Left forelimb (tissue), 1 donor: ENCODE results near the gene CBLC.

Source experiments
- DNase-seq: peaks from one replicate; pipeline ENCODE4 v3.0.0-alpha.2; 2018; ENCODE audit warnings: low spot score

The CBLC gene

GRCh38 chr19:44777715-44778347 is at the start of gene CBLC:
TSS of gene CBLC (plus strand) at chr19:44777890. CDS start at chr19:44777932, 42 bp downstream.
- no peak for DNase-seq

- no peak for DNase-seq
Measured at GRCh38 chr19:44728178-44728577, 49.5 kb upstream of the CBLC start.

GRCh38 chr19:44729516-44730033 is 48.1 kb upstream of the CBLC start:
- DNase-seq = no peak

DNA sequence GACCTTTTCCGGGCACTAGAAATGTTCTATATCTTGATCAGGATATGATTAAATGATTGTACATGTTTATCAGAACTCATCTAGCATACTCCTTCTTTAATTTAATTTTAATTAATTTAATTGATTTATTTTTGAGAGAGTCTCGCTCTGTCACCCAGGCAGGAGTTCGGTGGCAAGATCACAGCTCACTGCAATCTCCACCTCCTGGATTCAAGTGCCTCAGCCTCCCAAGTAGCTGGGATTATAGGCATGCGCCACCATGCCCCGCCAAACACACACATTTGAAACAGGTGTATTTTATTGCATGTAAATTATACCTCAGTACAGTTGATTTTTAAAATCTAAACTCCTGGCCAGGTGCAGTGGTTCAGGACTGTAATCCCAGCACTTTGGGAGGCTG is 46.6 kb upstream of the CBLC start:
- DNase-seq = no peak

- DNase-seq = no peak
Measured at GRCh38 chr19:44731622-44732021, 46.1 kb upstream of the CBLC start.

DNA sequence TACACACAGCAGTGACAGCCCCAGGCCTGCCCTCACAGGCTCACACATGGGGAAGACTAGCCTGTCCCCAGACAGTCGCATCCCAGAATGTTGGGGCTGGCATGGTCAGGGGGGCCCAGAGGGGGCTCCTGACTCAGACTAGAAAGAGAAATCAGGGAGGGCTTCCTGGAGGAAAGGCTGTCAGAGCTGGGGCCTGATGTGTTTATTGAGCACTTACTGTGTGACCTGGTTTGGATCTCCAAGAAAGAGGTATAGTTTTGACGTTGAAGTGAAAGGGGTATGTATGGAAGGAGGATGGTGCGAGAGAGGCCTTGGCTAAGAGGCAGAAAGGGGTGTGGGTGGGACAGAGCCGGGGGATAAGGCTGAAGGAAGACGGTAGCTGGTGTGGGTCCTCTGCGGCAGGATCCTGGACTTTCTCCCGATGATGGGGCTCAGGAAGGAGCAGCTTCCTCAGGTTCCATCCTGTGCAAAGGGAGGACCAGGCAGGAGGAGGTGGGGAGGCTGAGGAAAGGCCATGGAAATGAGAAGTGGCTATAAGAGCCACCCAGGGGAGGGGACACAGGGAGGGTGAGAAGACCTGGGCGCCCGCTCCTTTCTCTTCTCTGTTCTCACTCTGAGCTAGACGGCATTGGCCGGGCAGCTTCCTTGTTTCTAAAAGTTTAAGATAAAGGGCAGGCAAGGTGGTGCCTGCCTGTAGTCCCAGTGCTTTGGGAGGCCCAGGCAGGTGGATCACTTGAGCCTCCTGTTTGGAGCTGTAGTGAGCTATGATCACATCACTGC is 45.3 kb upstream of the CBLC start:
- DNase-seq = no peak

GRCh38 chr19:44734357-44734756 is 43.3 kb upstream of the CBLC start:
- no peak for DNase-seq

GRCh38 chr19:44735011-44735410 is 42.7 kb upstream of the CBLC start:
- no peak for DNase-seq

DNA sequence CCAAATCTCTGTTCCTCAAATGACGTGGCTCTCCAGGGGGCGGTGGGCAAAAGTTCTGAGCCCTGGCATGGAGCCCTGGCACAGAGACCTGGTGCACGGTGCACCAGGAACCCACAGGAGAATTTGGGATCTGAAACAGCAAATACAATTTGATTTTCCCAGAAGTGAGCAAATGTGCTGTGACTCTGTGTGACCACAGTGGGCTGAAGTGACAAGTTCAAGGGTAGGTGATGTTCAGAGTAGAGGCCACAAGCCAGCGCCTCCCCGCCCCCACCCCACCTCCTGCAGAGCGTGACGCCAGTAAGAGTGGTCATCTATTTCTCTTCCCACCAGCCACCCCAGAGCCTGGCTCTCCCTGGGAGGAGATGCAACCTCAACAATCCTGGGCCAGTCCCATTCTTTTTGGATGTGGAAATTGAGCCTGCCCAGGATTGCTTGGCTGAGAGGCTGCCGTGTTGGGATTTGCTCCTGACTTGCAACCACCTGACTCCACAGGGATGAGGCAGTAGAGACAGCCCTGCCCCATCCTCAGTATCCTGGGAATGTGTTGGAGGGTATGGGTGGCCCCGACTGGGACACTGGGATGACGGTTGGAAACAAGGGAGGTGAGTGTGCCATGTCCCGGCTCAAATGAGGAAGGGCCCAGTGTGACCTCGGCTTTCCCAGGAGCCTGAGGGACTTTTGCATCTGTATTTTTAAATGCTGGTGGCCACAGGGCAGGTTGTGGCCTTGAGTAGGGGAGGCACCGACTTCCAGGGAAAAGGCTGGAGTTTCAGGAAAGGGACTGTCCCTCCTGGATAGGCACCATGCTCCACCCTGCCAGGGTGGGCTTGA is 40.2 kb upstream of the CBLC start:
- no peak for DNase-seq

DNA sequence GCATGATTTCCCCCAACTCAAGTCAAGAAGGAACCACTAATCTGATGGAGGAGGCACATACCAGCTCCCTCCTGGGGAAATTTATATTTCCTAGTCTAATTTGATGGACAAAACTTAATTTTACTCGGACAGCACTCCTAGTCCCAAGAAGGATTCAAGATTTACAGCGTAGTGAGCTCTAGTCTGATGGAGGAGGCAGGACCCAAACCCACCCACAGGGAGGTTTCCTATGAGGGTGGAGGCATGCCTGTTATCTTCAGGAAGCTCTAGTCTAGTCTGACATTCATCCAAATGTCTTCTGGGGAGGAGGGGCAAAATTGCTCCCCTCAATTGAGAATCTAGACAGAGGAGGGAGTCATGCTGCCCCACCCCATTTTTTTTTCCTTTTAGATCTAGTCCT is 39.6 kb upstream of the CBLC start:
- DNase-seq = no peak

DNA sequence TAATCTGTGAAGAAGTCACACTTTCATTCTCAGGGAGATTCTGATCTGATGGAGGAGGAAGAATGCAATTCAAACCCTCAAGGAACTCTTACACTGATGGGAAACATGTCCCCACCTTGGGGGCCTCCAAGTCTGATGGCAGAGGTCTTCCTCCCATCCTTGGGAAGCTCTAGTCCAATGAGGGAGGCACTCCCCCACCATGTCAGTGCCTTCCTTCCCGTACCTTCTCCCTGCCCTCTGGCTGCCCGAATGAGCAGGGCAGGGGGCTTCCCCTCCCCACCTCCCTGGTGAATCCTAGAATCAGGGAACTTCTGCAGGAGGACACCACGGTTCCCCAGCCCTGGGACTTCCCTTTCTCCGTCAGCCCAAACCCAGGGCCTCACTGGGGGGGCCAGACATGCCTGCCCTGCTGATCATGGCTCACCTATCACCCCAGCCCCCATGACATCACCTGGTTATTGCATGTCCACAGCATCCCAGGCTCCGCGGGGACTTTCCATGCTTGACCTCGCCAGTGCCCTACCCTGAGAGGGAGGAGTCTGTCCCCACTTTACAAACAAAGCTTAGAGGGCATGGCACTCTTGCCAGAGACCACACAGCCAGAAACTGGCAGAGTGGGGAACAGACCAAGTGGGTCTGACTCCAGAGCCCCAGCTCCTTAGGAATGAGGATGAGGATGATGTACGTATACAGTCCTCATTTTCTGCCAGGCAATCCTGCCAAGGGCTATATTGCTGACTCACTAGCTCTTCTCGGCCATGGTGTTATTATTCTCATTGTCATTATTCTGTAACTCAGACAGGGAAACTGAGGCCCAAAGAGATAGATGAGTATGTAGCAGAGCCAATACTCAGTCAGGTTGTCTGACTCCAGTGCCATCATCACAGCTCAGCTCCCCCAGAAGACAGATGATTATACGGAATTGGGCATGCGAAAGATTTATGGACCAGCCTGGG is 38.8 kb upstream of the CBLC start:
- no peak for DNase-seq

- no peak for DNase-seq
Measured at GRCh38 chr19:44740351-44740824, 37.3 kb upstream of the CBLC start.

DNA sequence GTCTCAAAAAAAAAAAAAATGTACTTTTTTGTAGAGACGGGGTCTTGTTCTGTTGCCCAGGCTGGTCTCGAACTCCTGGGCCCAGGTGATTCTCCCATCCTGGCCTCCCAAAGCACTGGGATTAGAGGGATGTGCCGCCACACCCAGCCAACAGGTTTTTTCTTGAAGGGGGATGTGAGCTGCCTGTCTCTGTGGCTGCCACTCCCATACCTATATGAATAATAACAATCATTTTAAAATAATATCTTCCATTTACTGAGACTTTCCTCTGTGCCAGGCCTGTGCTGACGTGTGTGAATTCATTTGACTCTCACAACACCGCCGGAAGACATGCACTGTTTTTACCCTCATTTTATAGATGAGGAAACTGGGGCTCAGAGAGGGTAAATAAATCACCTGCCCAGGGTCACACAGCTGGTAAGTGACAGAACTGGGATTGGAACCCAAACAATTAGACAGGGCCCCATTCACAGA is 36.4 kb upstream of the CBLC start:
- DNase-seq = no peak

DNA sequence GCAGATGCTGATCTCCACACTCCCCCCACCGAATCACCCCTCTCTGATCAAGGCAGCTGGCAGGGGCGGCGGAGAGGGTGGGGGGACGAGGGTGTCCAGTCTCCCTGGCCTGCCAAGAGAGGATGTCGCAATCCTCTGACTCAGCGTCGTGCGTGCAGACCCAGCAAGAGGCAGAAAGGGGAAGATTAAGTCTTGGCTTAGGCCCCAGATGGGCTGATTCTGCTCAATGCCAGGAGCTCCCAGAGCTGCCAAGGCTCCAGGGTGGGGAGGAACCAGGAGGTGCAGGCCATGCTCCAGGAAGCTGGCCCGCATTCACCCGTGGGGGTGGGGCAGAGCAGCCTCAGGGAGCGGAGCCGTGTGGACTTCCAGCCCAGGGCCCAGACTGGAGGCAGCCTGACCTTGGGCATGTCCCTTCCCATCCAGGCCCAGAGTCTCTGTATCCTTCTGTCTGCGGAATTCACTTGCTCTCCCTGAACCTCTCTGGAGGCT is 35.8 kb upstream of the CBLC start:
- DNase-seq = peak; percentile 92

DNA sequence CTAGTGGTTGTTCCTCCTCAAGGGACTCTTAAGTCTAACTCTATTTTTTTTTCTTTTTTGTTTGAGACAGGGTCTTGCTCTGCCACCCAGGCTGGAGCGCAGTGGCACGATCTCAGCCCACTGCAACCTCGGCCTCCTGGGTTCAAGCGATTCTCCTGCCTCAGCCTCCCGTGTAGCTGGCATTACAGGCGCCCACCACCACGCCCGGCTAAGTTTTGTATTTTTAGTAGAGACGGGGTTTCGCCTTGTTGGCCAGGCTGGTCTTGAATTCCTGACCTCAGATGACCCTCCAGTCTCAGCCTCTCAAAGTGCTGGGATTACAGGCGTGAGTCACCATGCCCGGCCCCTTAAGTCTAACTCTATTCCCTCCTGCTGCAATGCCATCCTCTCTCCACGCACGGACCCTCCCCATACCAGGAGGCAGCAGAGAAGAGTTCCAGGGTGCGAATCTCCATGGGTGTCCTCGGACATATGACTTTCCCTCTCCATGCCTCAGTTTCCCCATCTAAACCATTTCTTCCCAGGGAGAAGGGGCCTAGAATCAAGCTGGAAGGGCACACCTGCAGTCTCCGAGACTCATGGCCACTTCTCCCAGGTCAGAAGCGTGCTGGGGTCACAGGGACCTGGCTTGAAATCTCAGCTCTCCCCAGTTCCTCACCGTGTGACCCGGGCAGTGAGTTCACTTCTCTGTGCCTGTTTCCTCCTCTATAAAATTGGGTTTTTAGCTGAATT is 35.2 kb upstream of the CBLC start:
- DNase-seq = no peak

- no peak for DNase-seq
Measured at GRCh38 chr19:44744871-44745332, 32.8 kb upstream of the CBLC start.

- DNase-seq = peak; percentile 83
Measured at GRCh38 chr19:44745341-44745831, 32.3 kb upstream of the CBLC start.

DNA sequence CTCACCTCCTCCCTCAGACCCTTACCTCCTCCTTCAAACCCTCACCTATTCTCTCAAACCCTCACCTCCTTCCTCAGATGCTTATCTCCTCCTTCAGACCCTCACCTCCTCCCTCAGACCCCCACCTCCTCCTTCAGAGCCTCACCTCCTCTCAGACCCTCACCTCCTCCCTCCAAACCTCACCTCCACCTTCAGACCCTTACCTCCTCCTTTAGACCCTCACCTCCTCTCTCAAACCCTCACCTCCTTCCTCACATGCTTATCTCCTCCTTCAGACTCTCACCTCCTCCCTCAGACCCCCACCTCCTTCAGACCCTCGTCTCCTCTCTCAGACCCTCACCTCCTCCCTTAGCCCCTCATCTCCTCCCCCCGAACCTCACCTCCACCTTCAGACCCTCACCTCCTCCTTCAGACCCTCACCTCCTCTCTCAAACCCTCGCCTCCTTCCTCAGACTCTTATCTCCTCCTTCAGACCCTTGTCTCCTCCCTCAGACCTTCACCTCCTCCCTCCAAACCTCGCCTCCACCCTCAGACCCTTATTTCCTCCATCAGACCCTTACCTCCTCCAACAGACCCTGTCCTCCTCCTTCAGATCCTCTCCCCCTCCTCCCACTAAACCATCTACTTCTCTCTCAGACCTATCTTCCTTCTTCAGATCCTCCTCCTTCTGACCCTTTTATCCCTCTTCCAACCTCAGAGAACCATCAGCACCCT is 31.6 kb upstream of the CBLC start:
- DNase-seq = no peak

DNA sequence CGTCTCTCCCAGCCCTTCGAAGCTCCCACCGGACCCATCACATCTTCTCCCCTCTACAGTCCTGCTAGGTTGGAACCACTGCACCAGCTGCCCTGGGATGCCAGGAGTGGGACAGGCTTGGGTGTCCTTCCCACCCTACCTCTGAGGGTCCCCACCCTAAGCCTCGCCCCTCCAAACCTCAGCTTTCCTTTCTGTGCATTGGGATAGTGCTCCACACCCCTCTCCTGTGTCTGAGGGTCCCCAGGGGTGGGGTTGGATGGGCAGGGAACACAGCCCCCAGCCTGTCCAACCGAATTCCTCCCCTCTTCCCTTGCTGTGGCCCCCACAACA is 31.1 kb upstream of the CBLC start:
- no peak for DNase-seq
